Kidney glomerular epithelial cell (primary cell): ENCODE measurements around the gene HMGCS1.
A peak's percentile ranks its signal among the peaks of the same experiment; 100 is the strongest.
"Not testable (repeated sequence)": the region's sequence is repeated elsewhere in the genome, so short reads cannot be mapped to it uniquely, and the experiment has no call there.

Source experiments
- DNase-seq: peaks from one replicate; lab custom pipeline; 2025; lab: John Stamatoyannopoulos, UW

The HMGCS1 gene

DNA sequence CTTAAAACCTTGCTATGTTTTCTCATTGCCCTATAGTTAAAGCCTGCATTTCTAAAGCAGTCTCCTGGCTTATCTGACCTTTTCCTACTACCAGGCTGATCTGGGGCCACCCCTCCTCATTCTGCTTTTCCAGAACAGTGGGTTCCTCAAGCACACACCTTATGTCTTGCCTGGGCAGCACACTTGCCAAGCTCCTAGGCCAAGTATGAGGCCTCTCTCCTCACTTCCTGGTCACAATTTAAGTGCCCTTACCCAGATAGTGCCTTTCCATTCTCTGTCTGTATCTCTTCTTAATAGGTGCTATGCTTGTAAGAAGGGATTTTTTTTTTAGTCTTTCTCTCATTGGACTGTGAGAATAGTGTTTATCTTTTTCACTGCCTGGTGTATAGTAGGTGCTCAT lies 39.7 kb downstream of the HMGCS1 start:
- no peak for DNase-seq

DNA sequence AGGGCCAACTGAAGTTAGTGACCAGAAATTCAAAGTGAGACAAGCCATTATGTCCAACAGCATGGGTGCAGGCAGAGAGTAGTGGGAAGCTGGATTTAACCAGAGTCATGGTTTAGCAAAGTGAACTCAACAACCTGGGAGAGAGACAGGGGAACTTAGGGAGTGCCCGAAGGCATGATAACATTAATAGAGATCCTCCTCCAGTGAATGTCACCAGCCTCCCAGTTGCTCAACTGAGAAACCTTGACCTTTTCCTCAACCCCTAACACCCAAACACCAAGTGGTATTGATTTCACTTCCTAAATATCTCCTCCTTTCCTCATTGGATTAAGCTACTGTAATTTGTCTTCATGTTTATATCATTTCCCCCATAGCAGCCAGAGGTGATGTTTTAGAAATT lies 42.6 kb downstream of the HMGCS1 start:
- no peak for DNase-seq

DNA sequence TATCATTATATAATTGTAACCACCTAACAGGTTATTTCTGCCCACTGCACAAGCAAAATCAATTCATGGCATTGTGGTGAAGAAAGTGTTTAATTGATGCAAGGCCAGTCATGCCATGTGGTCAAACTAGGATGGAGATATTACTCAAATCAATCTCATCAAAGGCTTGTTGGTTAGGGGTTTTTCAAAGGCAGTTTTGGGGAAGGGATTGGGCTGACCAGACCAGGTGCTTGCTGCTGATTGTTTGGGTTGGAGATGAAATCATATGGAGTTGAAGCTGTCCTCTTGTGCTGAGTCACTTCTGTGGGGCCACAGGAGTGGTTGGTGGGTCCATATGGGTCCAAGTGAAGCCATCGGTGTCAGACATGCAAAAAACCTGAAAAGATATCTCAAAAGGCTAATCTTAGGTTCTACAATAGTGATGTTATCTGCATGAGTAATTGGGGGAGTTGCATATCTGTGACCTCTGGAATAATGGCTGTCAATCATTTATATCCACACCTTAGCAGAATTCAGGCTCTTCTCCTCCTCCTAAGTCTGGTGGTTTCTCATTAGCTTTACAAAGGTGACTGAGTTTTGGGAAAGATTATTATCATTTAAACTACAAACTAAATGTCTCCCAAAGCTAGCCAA lies 44.9 kb downstream of the HMGCS1 start:
- DNase-seq, result no peak

DNA sequence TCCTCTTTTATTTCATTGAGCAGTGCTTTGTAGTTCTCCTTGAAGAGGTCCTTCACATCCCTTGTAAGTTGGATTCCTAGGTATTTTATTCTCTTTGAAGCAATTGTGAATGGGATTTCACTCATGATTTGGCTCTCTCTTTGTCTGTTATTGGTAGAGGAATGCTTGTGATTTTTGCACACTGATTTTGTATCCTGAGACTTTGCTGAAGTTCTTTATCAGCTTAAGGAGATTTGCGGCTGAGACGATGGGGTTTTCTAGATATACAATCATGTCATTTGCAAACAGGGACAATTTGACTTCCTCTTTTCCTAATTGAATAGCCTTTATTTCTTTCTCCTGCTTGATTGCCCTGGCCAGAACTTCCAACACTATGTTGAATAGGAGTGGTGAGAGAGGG lies 50.9 kb downstream of the HMGCS1 start:
- not testable (repeated sequence) for DNase-seq

DNA sequence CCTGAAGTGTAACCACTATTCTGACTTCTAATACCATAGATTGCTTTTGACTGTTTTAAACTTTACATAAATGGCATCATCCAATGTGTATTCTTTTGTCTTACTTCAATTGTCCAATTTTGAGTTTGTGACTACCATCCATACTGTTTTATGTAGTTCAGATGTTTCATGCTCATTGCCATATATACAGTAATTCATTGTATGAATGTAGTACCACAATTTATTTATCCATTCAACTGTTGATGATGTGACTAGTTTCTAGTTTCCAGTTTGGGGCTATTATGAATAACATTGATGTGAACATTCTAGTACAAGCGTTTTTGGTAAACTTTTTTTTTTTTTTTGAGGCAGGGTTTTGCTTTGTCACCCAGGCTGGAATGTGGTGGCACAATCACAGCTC lies 55.1 kb downstream of the HMGCS1 start:
- no peak for DNase-seq

DNA sequence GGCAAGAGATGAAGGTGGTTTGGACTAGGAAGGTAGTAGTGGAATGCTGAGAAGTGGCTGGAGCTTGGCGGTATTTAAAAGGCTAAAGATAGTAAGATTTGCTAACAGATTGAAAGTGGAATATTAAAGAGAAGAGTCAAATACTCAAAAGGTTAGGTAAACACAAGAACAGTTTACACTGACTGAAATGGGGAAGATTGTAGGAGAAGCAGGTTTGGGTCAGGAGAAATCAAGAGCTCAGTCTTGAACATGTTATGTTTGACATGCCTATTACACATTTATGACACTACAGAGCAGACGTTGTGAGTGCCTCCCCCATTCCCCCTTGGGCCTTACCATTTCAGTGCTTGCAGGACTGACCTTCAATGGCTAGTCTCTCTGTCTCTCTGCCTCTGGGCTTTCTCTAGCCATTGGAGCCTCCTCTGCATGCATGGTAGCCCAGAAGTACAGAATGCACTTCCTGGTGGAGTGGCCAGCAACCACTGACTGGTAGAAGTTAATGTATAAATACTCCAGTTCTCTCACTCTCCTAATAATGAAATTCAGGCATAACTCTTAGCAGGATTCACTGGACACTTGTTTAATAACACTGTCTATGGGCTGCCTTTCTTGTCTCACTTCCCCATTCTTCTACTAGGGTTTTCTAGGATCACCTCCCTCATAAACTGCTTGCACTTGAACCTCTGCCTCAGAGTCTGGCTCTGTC lies 56.8 kb downstream of the HMGCS1 start:
- peak; percentile 24 for DNase-seq

DNA sequence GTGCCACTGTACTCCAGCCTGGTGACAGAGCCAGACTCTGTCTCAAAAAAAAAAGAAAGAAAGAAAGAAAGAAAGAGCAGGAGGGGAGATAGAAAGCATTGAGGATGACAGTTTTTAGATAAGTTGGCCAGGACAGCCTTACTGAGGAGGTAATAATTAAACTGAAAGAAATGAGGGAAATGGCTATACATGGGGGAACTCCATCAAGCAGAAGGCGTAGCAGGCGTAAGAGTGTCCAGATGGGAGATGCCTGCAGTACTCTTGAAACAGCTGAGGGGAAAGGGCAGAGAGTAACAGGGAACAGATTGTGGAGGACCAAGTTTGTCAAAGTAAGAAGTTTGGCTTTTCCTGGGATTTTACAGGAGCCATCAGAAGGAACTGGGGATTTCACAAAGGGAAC lies 57.5 kb downstream of the HMGCS1 start:
- no peak for DNase-seq

DNA sequence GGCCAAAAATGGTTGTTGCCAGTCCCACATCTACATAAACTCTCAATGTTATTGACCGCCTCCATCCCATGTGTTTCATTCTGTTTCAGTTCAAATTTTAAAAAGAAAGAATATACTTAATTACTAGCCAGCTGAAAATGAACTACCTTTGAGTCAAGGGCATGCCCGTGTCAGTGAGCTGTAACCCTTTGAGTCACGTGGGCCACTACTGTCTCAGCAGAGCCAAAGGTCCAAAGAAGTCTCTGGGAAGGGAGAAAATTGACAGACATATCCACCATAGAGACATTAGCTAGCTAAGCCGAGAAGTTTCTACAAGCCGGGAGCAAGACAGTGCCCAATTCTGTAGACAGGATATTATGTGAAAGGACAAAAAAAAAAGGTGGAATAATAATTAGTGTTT lies 61.5 kb downstream of the HMGCS1 start:
- DNase-seq, result no peak

DNA sequence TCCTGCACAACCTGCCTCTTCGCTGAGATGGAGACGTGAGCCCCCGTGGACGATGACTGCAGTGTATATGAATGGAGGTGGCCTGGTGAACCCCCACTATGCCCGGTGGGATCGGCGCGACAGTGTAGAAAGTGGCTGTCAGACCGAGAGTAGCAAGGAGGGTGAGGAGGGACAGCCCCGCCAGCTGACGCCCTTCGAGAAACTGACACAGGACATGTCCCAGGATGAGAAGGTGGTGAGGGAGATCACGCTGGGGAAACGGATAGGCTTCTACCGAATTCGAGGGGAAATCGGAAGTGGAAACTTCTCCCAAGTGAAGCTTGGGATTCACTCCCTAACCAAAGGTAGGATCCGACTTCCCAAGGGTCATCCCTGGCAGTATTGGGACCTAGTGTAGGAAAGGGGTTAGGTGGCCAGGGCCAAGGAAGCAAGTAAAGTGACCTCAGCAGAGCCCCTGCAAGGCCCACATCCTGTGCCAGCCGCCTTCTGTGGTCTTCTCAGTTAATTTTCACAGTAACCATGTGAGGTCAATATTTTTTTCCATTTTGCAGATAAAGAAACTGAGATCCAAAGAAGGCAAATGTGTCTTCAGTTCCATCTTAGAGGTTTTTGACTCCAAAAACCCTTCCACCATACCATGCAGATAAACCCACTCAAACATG lies 67.4 kb downstream of the HMGCS1 start:
- no peak for DNase-seq

DNA sequence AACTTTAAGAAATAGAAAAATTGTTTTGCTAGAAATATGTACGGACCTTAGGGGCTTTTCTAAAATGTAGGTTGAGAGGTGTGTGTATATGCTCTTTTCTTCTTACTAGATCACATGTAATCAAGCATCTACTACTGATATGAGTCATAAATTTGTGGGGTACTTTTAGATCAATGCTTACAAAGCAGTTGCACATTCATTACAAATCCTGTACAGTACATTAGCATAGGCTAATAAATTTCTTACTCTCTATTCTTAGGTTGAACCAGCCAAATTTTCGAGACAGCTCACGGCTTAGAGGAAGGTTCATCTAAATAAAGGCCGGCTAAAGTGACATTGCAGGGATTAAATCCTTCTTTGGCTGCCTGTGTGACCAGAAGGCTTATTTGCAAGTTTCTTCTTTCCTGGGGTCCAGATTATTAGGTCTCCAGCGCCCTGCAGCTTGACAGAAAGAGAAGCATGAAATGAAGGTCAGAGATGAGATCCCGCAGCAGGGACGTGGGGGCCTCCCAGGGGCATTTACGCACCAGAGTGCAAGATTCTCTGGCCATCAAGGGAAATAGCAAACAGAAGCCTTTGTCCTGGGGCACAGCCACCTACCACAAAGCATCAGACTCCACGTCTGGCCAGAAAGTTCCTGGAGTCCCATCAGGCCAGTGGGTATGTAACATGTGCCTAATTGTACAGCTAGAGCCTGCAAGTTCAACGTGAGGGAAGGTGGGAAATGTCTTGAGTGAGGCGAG lies 68.2 kb downstream of the HMGCS1 start:
- DNase-seq, result no peak

DNA sequence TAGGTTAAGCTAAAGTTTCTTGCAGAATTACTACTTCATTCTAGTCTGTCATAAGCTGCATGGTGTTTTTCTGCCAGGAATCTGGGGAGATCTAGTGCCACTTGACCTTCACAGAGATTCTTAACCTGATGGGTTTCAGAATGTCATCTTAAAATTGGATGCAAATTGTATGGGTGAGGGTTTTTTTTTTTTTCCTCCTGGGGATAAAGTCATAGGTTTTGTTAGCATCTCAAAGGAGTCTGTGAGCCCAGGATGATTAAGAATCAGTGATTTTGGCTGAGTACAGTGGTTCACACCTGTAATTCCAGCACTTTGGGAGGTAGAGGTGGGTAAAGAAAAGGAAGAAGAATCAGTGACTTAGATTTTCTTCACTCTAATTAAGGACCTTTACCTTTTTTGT lies 69.9 kb downstream of the HMGCS1 start:
- DNase-seq, result no peak

DNA sequence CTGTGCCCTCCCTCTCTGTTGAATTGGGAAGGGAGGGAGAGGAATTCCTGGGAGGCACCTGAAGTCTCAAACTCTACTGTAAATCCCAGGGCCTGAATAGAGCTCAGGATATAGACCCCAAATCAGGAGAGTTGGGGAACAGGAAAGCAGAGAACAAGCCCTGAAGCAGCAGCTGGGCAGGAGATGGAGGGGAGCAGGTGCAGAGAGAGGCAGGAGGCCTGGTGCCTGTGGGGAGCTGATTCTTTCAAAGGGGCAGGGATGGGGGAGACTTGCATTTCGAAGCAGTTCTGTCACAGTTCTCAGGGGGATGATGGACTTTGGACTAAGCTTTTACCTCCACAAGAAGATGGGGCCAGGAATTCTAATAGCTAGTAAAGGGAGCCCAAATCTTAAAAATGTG lies 71.0 kb downstream of the HMGCS1 start:
- no peak for DNase-seq
